Stimulated activated naive CD4-positive, alpha-beta T cell (primary cell): ENCODE measurements around the gene FZD2.
"Not testable (repeated sequence)": the region's sequence is repeated elsewhere in the genome, so short reads cannot be mapped to it uniquely, and the experiment has no call there.

Experiments
- DNase-seq, 6 experiments: peaks; one replicate each; lab custom pipeline; 2025; lab: John Stamatoyannopoulos, UW

Gene FZD2

GRCh38 chr17:44575403-44575802, 18.1 kb downstream of the FZD2 start:
- no peak for DNase-seq

- DNase-seq = no peak
Observed at GRCh38 chr17:44578947-44579346, 21.7 kb downstream of the FZD2 start.

GRCh38 chr17:44581868-44582267, 24.6 kb downstream of the FZD2 start:
- no peak for DNase-seq

GRCh38 chr17:44584443-44584842, 27.2 kb downstream of the FZD2 start:
- no peak for DNase-seq

GRCh38 chr17:44585315-44585714, 28.0 kb downstream of the FZD2 start:
- no peak for DNase-seq

- no peak for DNase-seq
Observed at GRCh38 chr17:44587339-44587738, 30.1 kb downstream of the FZD2 start.

GRCh38 chr17:44589316-44590071, 32.2 kb downstream of the FZD2 start:
- DNase-seq = no peak

- not testable (repeated sequence) for DNase-seq
Observed at GRCh38 chr17:44590072-44590462, 32.8 kb downstream of the FZD2 start.

GRCh38 chr17:44590762-44591161, 33.5 kb downstream of the FZD2 start:
- not testable (repeated sequence) for DNase-seq

GRCh38 chr17:44591206-44591605, 33.9 kb downstream of the FZD2 start:
- no peak for DNase-seq

GRCh38 chr17:44593156-44593555, 35.9 kb downstream of the FZD2 start:
- DNase-seq = no peak

GRCh38 chr17:44595216-44595775, 38.0 kb downstream of the FZD2 start:
- DNase-seq = no peak

GRCh38 chr17:44598329-44598728, 41.0 kb downstream of the FZD2 start:
- no peak for DNase-seq

GRCh38 chr17:44598932-44599297, 41.6 kb downstream of the FZD2 start:
- no peak for DNase-seq

GRCh38 chr17:44599298-44600175, 42.3 kb downstream of the FZD2 start:
- DNase-seq = no peak

- no peak for DNase-seq
Observed at GRCh38 chr17:44601539-44601938, 44.3 kb downstream of the FZD2 start.

- no peak for DNase-seq
Observed at GRCh38 chr17:44601973-44602372, 44.7 kb downstream of the FZD2 start.

- no peak for DNase-seq
Observed at GRCh38 chr17:44602390-44602789, 45.1 kb downstream of the FZD2 start.

GRCh38 chr17:44602970-44603369, 45.7 kb downstream of the FZD2 start:
- no peak for DNase-seq

GRCh38 chr17:44604116-44604761, 47.0 kb downstream of the FZD2 start:
- DNase-seq = no peak

GRCh38 chr17:44604768-44605485, 47.6 kb downstream of the FZD2 start:
- no peak for DNase-seq

GRCh38 chr17:44606658-44607057, 49.4 kb downstream of the FZD2 start:
- no peak for DNase-seq
